Astrocyte (in vitro differentiated cells and primary cell): ENCODE results near the gene IMMP2L. TPM values are rescaled to one million over a fixed set of nuclear protein-coding genes. Genes with fewer than 3 reads are reported as not detected.

Experiments used
- DNase-seq: peaks from one replicate; pipeline ENCODE4 v3.0.0-alpha.2; 2010; ENCODE audit warnings: low read depth
- FAIRE-seq: peaks from 2 replicates; lab custom pipeline; 2011; peaks lifted over from hg19 to GRCh38; lab: Jason Lieb, UNC
- H2AFZ ChIP-seq: 2 replicates; pipeline ENCODE4 v1.6.0; 2012; ENCODE audit warnings: low read depth, low read length, inconsistent platforms
- H3K27ac ChIP-seq: 2 replicates; pipeline ENCODE4 v1.5.1; 2011; ENCODE audit warnings: low read depth, low read length, inconsistent platforms
- H3K27me3 ChIP-seq: 2 replicates; pipeline ENCODE4 v1.6.0; 2011; ENCODE audit warnings: low read length, inconsistent platforms; ENCODE audit not compliant: insufficient read depth
- H3K36me3 ChIP-seq: 2 replicates; pipeline ENCODE4 v1.5.1; 2011; ENCODE audit warnings: low read length, inconsistent platforms; ENCODE audit not compliant: insufficient read depth
- H3K4me1 ChIP-seq: 2 replicates; pipeline ENCODE4 v1.5.1; 2011; ENCODE audit warnings: low read length, inconsistent platforms; ENCODE audit not compliant: insufficient read depth
- H3K4me2 ChIP-seq: 2 replicates; pipeline ENCODE4 v1.6.0; 2012; ENCODE audit warnings: low read length, inconsistent platforms
- H3K4me3 ChIP-seq: 2 replicates; pipeline ENCODE4 v1.5.1; 2011; ENCODE audit warnings: low read depth, mild to moderate bottlenecking, low read length, inconsistent platforms; ENCODE audit not compliant: insufficient read depth
- H3K79me2 ChIP-seq: 2 replicates; pipeline ENCODE4 v1.6.0; 2012; ENCODE audit warnings: mild to moderate bottlenecking, low read length, inconsistent platforms; ENCODE audit not compliant: insufficient read depth
- H3K9ac ChIP-seq: 2 replicates; pipeline ENCODE4 v1.6.0; 2012; ENCODE audit warnings: mild to moderate bottlenecking, low read length, inconsistent platforms
- H3K9me3 ChIP-seq: 2 replicates; pipeline ENCODE4 v1.5.1; 2012; ENCODE audit warnings: low read depth, mild to moderate bottlenecking, low read length, inconsistent platforms; ENCODE audit not compliant: insufficient read depth
- H4K20me1 ChIP-seq: 2 replicates; pipeline ENCODE4 v1.6.0; 2012; ENCODE audit warnings: low read length, inconsistent platforms; ENCODE audit not compliant: insufficient read depth
- H3K27ac Mint-ChIP-seq: one replicate; pipeline ENCODE4 v1.8.0; 2021; ENCODE audit warnings: mild to moderate bottlenecking, mixed read lengths; ENCODE audit not compliant: unreplicated experiment
- H3K27me3 Mint-ChIP-seq: one replicate; pipeline ENCODE4 v1.8.0; 2021; ENCODE audit warnings: low read depth, mixed read lengths; ENCODE audit not compliant: unreplicated experiment
- H3K36me3 Mint-ChIP-seq: one replicate; pipeline ENCODE4 v1.8.0; 2021; ENCODE audit warnings: low read depth, mixed read lengths; ENCODE audit not compliant: unreplicated experiment
- H3K4me1 Mint-ChIP-seq: one replicate; pipeline ENCODE4 v1.8.0; 2021; ENCODE audit warnings: low read depth, mixed read lengths; ENCODE audit not compliant: unreplicated experiment
- H3K4me3 Mint-ChIP-seq: one replicate; pipeline ENCODE4 v1.8.0; 2021; ENCODE audit warnings: mild to moderate bottlenecking, moderate library complexity, mixed read lengths; ENCODE audit not compliant: unreplicated experiment
- H3K9me3 Mint-ChIP-seq: one replicate; pipeline ENCODE4 v1.8.0; 2021; ENCODE audit warnings: mild to moderate bottlenecking, mixed read lengths; ENCODE audit not compliant: unreplicated experiment
- EZH2 ChIP-seq: IDR thresholded peaks from 2 replicates; pipeline ENCODE4 v1.6.1; 2012; ENCODE audit warnings: mild to moderate bottlenecking, low read length, inconsistent platforms; ENCODE audit not compliant: insufficient read depth
- total RNA-seq: library from RNA; stranded (reverse); gene quantifications from 2 replicates; pipeline ENCODE4 v1.2.1, GENCODE V29; 2021
- TF ChIP-seq, protein P1 (sequence below): IDR thresholded peaks from 2 replicates; pipeline ENCODE4 v1.5.1; 2011; ENCODE audit warnings: low read depth, mild to moderate bottlenecking, inconsistent platforms, low read length, moderate library complexity; ENCODE audit not compliant: insufficient read depth

The IMMP2L gene
- total RNA-seq, 1 donor from 2014 or later: 13.8 TPM

DNA sequence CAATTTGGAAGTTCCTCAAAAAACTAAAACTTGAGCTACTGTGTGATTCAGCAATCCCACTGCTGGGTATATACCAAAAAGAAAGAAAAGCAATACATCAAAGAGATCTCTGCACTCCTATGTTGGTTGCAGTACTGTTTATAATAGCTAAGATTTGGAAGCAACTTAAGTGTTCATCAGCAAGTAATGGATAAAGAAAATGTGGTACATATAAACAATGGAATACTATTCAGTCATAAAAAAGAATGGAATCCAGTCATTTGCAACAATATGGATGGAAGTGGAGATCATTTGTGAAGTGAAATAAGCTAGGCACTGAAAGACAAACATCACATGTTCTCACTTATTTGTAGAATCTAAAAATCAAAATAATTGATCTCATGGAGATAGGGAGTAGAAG is 16.5 kb upstream of the IMMP2L start:
- Histone ChIP-seq H3K4me1 (no peaks in the 10 kb centered on the region), H3K4me2 (no peak overlapping the region), H3K27ac (no peak overlapping the region), H3K9me3 (no peaks in the 10 kb centered on the region), H3K36me3 (no peaks in the 10 kb centered on the region), H3K4me3 (no peak overlapping the region), H2AFZ (no peak overlapping the region), H3K27me3 (no peaks in the 10 kb centered on the region), H3K9ac (no peak overlapping the region), H4K20me1 (no peaks in the 10 kb centered on the region), H3K79me2 (no peaks in the 10 kb centered on the region)
- Mint-ChIP-seq H3K9me3 (peaks cover 5% of the 10 kb centered on the region), H3K27me3 (no peaks in the 10 kb centered on the region), H3K4me1 (no peaks in the 10 kb centered on the region), H3K36me3 (no peaks in the 10 kb centered on the region), H3K4me3 (no peak overlapping the region), H3K27ac (no peak overlapping the region)
- no peak for FAIRE-seq
- TF ChIP-seq EZH2: no peak
- TF ChIP-seq, protein P1, sequence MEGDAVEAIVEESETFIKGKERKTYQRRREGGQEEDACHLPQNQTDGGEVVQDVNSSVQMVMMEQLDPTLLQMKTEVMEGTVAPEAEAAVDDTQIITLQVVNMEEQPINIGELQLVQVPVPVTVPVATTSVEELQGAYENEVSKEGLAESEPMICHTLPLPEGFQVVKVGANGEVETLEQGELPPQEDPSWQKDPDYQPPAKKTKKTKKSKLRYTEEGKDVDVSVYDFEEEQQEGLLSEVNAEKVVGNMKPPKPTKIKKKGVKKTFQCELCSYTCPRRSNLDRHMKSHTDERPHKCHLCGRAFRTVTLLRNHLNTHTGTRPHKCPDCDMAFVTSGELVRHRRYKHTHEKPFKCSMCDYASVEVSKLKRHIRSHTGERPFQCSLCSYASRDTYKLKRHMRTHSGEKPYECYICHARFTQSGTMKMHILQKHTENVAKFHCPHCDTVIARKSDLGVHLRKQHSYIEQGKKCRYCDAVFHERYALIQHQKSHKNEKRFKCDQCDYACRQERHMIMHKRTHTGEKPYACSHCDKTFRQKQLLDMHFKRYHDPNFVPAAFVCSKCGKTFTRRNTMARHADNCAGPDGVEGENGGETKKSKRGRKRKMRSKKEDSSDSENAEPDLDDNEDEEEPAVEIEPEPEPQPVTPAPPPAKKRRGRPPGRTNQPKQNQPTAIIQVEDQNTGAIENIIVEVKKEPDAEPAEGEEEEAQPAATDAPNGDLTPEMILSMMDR: no peak
- DNase-seq: no peak

DNA sequence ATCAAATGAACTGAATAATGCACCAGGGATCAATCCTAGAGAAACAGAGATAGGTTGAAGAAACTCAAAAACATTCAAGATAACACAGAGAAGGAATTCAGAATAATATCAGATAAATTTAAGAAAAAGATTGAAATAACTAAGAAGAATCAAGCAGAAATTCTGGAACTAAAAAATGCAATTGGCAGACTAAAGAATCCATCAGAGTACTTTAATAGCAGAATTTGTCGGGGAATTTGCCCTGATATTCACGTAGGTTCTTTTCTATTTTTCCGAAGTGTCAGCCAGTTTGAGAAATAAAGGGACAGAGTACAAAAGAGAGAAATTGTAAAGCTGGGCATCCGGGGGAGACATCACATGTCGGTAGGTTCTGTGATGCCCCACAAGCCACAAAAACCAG is 9.4 kb upstream of the IMMP2L start:
- no peaks in the 10 kb centered on the region for H3K27me3 ChIP-seq
- Mint-ChIP-seq H3K36me3 (no peaks in the 10 kb centered on the region), H3K27me3 (no peaks in the 10 kb centered on the region), H3K27ac (no peak overlapping the region), H3K9me3 (peaks cover 15% of the 10 kb centered on the region), H3K4me1 (no peaks in the 10 kb centered on the region), H3K4me3 (no peak overlapping the region)
- no peak for TF ChIP-seq EZH2
- TF ChIP-seq, protein P1: no peak
- no peak overlapping the region for H3K27ac ChIP-seq
- no peaks in the 10 kb centered on the region for H3K79me2 ChIP-seq
- no peak overlapping the region for H3K4me3 ChIP-seq
- no peaks in the 10 kb centered on the region for H3K36me3 ChIP-seq
- no peak overlapping the region for H3K4me2 ChIP-seq
- DNase-seq (no peak), FAIRE-seq (no peak)
- H3K9ac ChIP-seq: no peak overlapping the region
- H3K9me3 ChIP-seq: no peaks in the 10 kb centered on the region
- no peak overlapping the region for H2AFZ ChIP-seq
- no peaks in the 10 kb centered on the region for H4K20me1 ChIP-seq
- no peaks in the 10 kb centered on the region for H3K4me1 ChIP-seq

DNA sequence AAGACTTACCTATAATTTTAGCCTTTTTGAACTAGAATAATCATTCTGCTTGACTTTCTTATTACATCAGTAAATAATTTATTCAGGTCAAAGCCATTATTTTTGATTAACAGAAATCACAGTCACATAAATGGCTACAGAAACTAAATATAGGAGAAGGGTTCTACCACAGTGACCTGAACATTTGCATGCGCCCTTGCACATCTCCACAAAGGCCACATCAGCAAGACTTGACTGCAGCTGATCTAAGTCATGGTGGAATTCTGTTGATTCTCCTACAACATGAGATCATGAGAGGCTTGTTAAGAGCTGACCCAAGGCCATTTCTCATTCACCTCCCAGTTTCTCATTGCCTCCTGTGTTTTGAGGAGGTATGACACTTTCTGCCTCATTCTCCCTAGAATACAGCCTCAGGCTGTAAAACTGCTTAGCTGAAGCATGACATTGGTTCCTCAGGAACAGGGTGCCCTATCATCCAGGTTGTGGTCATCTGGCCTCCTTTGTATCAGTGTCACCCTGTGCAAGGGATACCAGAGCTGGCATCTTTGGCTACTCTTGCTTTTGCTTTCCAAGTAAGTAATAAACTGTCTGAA is 6.7 kb upstream of the IMMP2L start:
- Histone ChIP-seq H2AFZ (no peak overlapping the region), H3K27me3 (no peaks in the 10 kb centered on the region), H3K4me3 (no peak overlapping the region), H4K20me1 (no peaks in the 10 kb centered on the region), H3K36me3 (no peaks in the 10 kb centered on the region), H3K4me2 (no peak overlapping the region), H3K4me1 (no peaks in the 10 kb centered on the region), H3K79me2 (no peaks in the 10 kb centered on the region), H3K27ac (no peak overlapping the region), H3K9me3 (no peaks in the 10 kb centered on the region), H3K9ac (no peak overlapping the region)
- Mint-ChIP-seq H3K9me3 (peaks cover 14% of the 10 kb centered on the region), H3K36me3 (no peaks in the 10 kb centered on the region), H3K4me1 (no peaks in the 10 kb centered on the region), H3K27ac (no peak overlapping the region), H3K27me3 (no peaks in the 10 kb centered on the region), H3K4me3 (no peak overlapping the region)
- TF ChIP-seq, protein P1: no peak
- TF ChIP-seq EZH2: no peak
- FAIRE-seq (no peak), DNase-seq (no peak)
